Stimulated activated CD4-positive, alpha-beta T cell treated with anti-CD3 and anti-CD28 coated beads, Interleukin-4, amount 100 ng/mL, for 48 hours (primary cell): ENCODE results near the gene TBCD.

Experiments used
- DNase-seq, 2 donors: peaks; one replicate each; pipeline ENCODE4 v3.0.0-alpha.2; 2020; ENCODE audit warnings: low read depth in 2 of 2

Gene TBCD

DNA sequence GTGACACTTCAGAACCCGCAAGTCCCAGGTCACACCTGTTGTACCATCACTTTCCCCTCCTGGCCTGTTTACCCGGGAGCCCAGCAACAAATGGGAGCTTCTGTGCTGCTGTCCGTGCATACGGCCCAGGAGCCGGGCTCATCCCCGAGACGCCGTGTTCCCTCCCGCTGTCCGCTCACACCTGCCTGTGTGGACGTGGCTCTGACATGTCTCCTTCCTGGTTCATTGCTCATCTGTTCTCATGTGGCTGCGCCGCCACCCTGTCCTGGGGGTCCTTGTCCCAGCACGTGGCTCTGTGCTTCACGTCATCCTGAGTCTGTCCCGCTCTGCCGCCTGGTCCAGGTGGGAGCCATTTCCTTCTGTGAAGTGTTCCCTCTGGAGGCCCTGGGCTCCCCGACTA is 37.9 kb downstream of the TBCD start:
- DNase-seq = no peak

DNA sequence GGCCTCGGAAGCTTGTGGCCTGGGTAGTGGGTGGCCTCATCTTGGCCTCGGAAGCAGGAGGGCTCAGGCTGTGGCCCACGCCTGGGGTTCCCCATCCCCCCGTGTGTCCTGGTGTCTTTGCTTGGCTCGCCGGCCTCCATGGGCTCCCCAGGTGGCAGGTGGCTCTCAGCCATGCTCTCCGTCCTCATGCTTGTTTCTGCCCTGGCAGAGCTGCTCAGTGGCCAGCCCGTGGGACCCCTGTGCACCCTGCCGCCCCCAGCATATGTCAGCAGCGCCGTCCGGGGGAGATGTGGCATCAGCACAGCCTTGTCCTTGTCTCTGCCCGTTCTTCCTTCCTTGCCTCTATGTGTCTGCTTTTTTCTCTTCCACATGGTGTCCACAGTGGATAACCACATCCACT is 38.5 kb downstream of the TBCD start:
- no peak for DNase-seq

DNA sequence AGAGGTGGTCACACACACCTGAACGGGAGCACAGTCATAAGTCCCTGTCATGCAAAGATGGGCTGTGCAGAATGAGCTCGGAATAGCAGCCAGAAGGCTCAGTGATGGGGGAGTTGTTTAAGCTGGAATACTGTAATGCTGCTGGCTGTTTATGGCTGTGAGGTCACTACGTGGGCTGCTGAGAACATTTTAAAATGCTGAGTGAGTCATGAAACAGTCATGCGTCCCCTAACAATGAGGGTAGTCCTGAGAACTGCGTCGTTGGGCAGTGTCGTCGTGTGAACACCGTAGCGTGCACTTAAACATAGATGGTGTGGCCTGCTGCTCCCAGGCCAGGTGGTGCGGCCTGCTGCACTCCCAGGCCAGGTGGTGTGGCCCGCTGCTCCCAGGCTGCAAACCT is 39.7 kb downstream of the TBCD start:
- DNase-seq = no peak

DNA sequence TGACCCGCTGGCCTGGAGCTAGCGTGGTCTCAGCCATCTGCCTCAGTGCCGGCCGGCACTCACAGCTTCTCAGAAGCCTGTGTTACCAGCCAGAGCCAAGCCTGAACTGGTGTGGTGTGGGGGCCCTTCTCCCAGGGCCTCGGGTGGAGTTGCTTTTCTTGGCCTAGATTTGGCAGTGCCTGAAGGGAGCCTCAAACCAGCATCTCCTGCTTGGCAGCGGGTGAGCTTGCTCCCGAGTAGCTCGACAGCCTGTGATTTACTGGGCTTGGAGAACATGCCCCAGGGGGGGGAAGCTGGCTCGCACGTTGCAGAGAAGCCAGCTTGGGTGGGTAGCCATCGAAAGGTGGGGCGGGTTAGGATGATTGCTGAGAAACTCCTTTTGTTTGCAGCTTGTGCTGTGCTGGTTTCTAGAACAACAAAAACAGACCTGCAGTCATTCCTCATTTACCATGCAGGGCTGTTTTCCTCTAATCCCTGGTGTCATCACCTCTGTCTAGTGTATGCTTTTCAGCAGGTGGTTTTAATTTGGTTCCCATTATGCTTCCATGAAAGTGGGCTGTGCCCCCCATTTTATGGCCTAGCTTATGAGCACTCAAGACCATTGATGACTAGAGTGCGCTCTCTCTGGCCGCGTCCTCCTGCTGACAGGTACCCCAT is 42.2 kb downstream of the TBCD start:
- no peak for DNase-seq

DNA sequence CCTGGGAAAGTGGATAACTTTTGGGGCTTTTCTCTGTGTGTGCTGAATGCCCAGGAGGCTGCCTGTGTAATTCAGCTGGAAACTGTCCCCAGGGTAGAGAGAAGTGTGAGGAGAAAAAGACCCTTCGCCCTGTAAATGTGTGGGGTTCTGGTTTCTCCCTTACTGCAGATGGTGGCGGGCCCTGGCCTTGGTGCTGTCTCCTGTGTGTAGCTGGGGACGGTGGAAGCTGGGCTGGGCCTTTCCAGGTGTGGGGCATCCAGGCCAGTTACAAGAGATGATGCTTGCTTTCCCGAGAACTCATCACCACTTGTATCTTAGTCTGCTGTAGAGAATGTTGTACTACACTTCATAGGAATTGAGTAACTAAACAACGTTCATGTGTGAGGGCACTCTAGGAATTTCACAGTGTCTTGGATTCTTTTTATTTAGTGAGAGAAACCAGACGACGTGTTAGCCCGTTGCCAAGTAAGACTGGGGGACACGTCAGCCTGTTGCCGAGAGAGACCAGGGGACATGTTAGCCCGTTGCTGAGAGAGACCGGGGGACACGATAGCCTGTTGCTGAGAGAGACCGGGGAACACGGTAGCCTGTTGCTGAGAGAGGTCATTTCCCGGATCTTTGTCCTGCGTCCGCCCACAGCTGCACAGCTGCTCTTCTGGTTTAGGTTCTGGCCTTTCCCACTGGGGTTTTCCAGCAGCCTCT is 43.1 kb downstream of the TBCD start:
- no peak for DNase-seq

DNA sequence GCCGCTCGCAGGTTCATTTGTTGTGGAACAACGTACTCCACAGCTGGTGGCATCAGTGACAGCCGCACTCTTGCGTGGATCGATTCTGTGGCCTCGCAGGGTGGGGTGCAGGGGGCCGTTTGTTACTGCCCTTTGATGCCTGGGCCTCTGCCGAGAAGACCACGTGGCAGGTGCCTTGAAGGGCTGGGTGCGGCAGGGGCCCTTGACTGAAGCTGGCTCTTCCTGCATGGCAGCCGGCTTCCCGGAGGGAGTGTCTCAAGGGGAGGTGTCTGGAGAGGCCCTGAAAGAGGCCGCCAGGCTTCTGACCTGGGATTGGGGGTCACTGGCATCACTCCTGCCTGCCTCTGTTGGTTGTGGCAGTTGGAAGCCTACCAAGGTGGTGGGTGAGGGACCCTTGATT is 43.8 kb downstream of the TBCD start:
- DNase-seq = no peak

DNA sequence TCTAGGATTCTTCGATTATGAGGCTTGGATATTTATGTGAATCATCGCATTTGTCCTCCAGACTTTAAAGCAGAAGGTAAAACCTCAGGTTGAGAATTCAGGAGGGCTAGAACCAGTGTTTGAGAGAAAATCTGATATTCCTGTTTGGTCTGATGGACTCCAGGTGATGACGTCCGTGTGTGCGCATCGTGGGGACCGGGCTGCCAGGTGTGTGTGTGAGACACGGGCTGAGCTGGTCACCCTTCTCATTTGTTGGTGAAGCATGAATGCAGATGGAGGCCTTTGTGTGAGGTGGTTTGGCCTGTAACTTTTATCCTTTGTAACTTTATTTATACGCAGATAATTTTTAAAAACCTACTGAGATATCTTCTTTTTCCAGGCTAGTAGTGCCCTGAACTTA is 45.2 kb downstream of the TBCD start:
- DNase-seq = no peak

DNA sequence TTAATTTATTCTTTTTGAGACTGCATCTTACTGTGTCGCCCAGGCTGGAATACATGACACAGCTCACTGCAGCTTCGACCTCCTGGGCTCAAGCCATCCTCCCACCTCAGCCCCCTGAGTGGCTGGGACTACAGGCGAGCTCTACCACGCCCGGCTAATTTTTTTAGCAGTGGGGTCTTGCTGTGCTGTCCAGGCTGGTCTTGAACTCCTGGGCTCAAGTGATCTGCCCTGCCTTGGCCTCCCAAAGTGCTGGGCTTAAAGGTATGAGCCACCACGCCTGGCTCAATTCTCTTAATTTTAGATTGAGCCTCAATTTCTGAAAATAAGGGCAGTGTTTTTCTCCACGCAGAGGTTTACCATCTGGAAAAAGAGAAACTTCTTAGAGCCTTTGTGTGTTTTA is 46.9 kb downstream of the TBCD start:
- DNase-seq = no peak

DNA sequence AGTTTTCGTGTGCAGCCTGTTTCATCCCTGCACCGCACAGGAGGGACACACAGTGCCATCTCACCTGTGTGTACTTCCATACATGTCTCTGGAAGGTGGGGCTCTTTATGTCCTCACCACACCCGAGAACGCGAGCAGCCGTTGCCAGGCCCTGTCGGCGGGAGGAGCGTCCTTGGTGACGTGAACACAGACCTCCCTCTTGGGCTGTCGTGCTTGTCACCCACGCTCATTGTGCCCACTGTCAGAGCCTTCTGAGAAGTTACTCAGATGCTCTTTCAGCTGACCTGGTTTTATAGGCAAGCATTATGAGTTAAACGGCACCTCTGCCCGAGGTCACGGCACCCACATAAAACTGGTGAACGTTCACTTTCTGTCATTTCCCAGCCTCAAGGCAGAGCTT is 47.7 kb downstream of the TBCD start:
- no peak for DNase-seq

DNA sequence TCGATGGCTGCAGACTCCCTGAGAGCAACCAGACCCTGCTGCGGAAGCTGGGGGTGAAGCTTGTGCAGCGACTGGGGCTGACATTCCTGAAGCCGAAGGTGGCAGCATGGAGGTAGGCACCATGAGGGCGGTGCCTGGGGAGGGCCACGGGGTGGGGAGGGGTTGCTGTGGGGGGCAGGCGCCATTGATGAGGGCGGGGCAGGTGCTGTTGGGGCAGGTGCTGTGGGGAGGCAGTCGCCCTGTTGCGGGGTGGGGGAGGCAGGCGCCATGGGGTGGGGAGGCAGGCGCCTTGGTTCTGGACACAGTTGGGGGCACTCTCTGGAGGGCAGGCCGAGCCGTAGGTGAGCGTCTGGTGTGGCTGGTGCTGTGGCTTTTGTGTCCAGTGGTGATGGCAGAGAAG is 49.0 kb downstream of the TBCD start:
- no peak for DNase-seq

DNA sequence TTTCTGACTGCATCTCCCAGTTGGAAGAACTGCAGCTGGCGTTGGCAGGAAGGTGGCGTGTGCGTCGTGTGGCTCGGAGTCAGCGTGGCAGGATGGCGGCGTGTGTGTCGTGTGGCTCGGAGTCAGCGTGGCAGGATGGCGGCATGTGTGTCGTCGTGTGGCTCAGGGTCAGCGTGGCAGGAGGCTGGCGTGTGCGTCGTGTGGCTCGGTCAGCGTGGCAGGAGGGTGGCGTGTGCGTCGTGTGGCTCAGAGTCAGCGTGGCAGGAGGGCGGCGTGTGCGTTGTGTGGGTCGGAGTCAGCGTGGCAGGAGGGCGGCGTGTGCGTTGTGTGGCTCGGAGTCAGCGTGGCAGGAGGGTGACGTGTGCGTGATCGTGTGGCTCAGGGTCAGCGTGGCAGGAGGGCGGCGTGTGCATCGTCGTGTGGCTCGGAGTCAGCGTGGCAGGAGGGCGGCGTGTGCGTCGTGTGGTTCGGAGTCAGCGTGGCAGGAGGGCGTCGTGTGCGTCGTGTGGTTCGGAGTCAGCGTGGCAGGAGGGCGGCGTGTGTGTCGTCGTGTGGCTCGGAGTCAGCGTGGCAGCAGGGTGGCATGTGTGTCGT is 49.6 kb downstream of the TBCD start:
- DNase-seq = no peak

DNA sequence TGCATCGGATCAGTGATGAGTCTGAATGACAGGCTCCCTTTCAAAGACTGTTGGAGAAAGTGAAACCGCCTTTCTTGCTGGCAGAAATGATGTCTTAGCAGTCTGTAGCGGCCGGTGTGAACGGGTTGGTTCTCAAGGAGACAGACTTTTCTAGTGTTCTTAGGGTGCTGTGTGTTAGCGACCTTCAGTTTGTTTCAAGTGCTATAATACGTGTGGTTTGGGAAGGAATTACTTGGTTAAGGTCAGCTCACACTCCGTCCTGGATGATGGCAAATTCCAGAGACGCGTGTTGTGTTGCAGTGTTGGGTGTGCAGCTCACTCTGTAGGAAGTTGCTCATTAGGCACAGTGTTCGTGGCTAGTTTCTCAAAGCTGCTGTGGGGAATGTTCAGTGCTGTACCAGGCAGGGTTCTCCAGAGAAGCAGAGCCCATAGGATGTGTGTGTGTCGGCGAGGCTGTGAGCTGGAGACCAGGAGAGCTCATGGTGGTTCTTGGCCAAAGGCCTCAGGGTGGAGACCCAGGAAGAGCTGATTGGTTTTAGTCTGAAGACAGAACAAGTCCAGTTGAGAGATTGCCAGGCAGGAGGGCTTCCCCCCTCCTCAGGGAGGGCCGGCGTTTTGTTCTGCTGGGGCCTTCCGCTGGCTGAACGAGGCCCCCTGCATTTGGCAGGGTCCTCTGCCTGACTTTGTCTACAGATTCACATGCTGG is 50.4 kb downstream of the TBCD start:
- DNase-seq = no peak

DNA sequence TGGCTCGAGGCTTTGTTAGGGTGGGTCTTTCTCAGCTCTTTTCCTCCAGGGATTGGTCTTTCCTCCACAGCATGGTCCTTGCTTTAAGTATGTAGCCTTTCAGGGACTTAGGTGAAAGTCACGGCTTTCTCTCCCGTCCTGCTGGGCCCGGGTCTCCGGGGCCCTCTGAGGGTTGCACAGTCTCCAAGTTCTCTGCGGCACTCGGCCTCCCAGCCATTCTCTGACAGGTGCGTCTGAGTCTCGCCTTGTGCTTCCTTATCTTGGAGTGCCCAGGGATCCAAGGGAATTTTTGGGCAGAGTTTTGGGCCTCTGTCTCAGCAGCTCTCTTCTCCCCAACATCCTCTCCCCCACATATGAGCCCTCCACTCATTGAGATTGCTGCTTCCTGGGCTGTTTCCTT is 51.3 kb downstream of the TBCD start:
- DNase-seq = no peak

DNA sequence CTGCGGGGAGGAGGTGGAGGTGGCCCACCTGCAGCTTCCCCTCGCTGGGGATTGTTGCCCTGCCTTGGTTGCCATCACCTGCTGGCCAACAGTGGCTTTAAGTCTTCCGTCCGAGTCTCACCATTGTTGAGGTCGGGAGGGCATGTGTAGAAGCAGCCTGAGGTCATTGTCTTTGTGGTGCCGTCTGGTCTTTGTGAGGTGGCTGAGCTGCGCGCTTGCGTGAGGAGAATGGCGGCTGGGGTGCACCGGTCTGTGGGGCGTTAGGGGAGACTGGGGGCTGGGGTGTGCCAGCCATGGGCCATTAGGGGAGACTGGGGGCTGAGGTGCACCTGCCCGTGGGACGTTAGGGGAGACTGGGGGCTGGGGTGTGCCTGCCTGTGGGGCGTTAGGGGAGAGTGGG is 51.7 kb downstream of the TBCD start:
- no peak for DNase-seq

DNA sequence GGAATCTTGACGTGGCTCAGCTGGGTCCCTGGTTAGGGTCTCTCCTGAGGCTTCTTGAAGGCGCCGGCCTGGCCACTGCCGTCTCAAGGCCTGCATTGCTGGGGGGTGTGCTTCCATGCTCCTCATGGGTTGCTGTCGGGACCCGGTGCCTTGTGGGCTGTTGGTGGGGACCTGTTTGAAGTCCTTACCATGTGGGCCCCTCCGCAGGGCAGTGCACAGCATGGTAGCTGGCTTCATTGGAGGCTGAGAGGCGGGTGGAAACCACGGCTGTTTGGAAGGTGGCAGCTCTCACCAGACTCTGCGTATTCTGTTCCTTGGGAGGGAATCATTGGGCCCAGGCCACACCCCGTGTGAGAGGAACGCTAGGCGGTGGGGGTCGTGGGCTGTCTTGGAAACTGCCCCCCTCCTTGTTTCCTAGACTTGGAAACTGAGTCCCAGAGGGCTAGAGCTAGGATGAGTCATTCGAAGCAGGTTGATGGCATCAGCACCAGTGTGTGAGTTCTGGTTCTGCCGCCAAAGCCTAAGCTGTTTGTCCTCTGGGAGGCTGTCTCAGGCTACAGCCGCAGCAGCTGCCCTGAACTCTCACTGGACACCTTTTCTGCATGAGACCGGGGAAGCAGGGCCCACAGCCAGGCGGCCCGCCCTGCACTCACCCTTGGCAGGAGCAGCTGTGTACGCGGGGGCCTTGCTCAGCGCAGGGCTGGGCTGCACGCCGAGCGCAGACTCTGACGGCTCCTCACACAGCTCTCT is 52.8 kb downstream of the TBCD start:
- DNase-seq = no peak

DNA sequence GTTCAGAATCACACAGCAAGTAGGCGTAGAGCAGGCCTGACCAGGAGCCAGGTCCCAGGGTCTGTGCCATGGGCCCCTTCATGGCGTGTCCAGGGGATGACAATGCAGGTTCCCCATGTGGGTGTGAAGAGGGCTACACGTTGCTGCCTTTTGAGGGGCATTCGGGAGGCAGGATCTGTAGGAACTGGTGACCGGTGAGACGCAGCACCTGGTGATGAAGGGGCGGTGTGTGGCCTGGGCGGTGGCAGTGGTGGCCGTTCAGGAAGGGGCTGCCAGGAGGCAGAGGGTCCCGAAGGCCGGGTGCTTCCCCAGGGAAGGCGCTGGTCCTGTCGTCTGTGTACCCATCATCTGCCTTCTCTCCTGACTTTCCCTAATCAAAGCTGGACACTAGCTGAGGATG is 53.4 kb downstream of the TBCD start:
- DNase-seq = no peak

DNA sequence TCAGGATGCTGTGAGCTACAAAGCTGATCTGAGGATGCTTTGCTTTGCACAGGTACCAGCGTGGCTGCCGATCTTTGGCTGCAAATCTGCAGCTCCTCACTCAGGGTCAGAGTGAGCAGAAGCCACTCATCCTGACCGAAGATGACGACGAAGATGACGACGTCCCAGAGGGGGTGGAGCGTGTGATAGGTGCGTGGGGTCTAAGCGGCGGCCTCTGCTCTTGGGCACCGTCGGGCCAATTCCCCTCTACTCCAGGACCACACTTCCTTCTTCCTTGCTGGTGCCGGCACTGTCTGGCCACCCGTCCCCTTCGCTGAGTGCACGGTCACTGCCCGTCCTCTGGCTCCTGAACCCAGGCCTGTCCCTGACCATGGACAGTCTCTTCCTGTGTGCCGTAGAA is 54.0 kb downstream of the TBCD start:
- DNase-seq = no peak

DNA sequence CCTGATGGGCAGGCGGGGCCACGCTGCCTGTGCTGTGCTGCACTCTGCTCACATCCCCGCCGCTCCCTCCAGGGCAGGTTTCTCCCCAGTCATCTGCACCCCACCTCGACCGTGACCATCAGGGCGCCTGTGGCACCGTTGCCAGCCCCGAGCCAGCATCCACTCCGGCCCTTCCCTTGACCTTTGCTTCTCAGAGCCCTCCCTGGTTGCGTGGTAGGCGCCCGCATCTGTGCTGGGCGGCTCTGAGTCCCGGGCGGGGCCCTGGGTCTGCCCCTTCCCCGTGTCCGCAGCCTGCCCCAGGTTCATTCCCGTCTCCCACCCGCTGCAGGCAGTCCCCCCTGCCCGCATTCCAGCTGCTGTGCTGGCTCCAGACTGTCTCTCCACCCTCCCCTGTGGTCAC is 54.8 kb downstream of the TBCD start:
- DNase-seq = no peak

DNA sequence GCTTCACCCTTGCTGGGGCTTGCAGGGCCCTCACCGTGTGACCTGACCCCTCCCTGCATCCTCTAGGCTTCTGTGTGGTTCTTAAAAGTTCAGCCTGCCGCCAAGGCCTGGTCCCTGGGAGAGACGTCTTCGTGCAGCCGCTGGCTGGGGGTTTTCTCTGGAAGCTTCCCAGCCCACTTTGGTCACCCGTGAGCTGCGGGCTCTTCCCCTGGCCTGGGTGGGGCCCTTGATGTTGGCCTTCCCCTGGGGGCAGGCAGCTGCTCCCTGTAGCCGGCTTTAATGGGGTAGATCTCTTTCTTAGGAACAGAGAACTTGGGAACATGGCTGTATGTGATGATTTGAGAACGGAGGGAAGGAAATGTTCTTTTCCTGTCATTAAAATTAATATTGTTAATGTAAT is 55.2 kb downstream of the TBCD start:
- DNase-seq = no peak

DNA sequence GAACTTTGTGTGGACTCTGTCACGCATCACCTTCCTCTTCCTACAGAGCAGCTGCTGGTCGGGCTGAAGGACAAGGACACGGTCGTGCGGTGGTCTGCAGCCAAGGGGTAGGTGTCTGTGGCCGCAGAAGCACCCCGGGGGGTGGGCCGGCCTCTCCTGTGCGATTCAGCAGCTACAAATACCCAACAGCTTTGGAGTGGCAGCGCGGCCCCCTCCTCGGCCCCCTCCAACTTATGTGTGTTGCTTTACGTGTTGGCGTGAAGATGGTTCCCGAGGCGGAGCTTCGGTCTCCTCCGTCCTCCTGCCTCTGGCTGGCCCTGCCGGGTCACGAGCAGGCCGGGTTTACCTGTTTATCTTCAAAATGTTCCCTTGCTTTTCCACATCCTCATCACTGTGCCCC is 55.7 kb downstream of the TBCD start:
- no peak for DNase-seq

DNA sequence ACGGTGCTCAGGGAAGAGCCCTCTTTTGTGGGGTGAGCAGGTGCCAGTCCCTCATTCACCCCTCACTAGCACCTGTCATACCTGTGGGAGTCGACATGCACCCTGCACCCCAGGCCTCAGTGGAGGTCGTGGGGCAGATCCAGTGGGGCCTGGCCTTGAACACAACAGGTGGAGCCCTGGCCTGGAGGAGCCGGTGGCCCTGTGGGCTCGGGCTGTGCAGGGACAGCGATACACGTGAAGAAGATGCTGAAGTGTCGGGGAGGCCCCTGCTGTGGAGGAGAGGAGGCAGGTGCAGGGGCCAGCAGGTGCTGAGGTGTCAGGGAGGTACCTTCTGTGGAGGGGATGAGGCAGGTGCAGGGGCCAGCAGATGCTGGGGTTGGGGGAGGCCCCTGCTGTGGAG is 56.1 kb downstream of the TBCD start:
- DNase-seq = no peak
